Esophagus squamous epithelium (tissue), 4 donors: ENCODE results near the gene EIF3B.

Source experiments
- CTCF ChIP-seq, 6 experiments: fragments of 450-650 bp in 4 of 6; fragments of 200-600 bp in 2 of 6; sonication (generic) in 2 of 6; IDR thresholded peaks; one replicate each; pipeline ENCODE4 v1.5.1; 2016 to 2019; ENCODE audit warnings: antibody characterized with exemption in 6 of 6, mild to moderate bottlenecking in 4 of 6, moderate library complexity in 4 of 6
- POLR2A ChIP-seq, 4 donors: fragments of 450-650 bp; IDR thresholded peaks; one replicate each; pipeline ENCODE4 v1.6.1; 2017; ENCODE audit warnings: antibody characterized with exemption in 4 of 4, mild to moderate bottlenecking in 4 of 4, moderate library complexity in 3 of 4

- no peak for TF ChIP-seq CTCF (IDR thresholded peaks at IDR 0.05)
- no peak for TF ChIP-seq POLR2A (IDR thresholded peaks at IDR 0.05)
These were observed 1.0 kb downstream of the EIF3B start for GRCh38 chr7:2355705-2356008.
